ENCODE results near the gene SEC14L1.

Gene SEC14L1

GRCh38 chr17:77228241-77228752, 87.5 kb downstream of the SEC14L1 start:
- Histone ChIP-seq H3K4me2 (ENCODE audit: low read length, poor library complexity, severe bottlenecking) (no peak overlapping the region), H2BK120ac (ENCODE audit: low read depth, low read length) (peak overlapping the region; percentile 35), H3K27ac (ENCODE audit: low read length, poor library complexity, severe bottlenecking) (no peak overlapping the region), H4K91ac (ENCODE audit: low read length) (no peak overlapping the region), H2BK5ac (ENCODE audit: low read depth, low read length, poor library complexity, severe bottlenecking) (no peak overlapping the region), H3K18ac (ENCODE audit: low read depth in 1 of 2, low read length in 2 of 2) (peak overlapping the region in 1 of 2 experiments; percentile 19), H2AFZ (ENCODE audit: low read depth, low read length) (no peak overlapping the region), H3K9me3 (ENCODE audit: control insufficient read depth, low read length) (peaks cover 4% of the 10 kb centered on the region), H2AK5ac (ENCODE audit: low read length, severe bottlenecking) (no peak overlapping the region), H3K79me1 (replicated peaks; ENCODE audit: low read length, poor library complexity, severe bottlenecking) (no peaks in the 10 kb centered on the region), H3K36me3 (ENCODE audit: control insufficient read depth in 1 of 2, insufficient read depth in 2 of 2, low read depth in 1 of 2, low read length in 2 of 2) (peaks cover 0 to 24% of the 10 kb centered on the region in 2 experiments), H3K14ac (ENCODE audit: low read length in 2 of 2) (no peak overlapping the region), H2BK15ac (ENCODE audit: low read depth, poor library complexity, severe bottlenecking) (no peak overlapping the region), H3K4me1 (ENCODE audit: control insufficient read depth, insufficient read depth, low read depth, low read length) (peaks cover 15% of the 10 kb centered on the region), H4K8ac (ENCODE audit: low read length) (no peak overlapping the region), H3K4me3 (ENCODE audit: insufficient read depth in 1 of 2, low read depth in 1 of 2, low read length in 2 of 2) (no peak overlapping the region), H3K4ac (ENCODE audit: low read depth in 1 of 2, low read length in 2 of 2) (no peak overlapping the region), H3K27me3 (ENCODE audit: control insufficient read depth in 1 of 2, insufficient read depth in 1 of 2, low read length in 2 of 2) (no peaks in the 10 kb centered on the region), H2BK12ac (ENCODE audit: low read length in 2 of 2) (no peak overlapping the region), H3K23ac (ENCODE audit: low read length in 2 of 2) (no peak overlapping the region), H3K9ac (ENCODE audit: low read length) (no peak overlapping the region)
- WGBS: 81% methylated on average over 16 of the region's 16 CpGs
- DNase-seq: no peak

- Histone ChIP-seq H3K14ac (ENCODE audit: low read length in 2 of 2) (no peak overlapping the region), H2BK5ac (ENCODE audit: low read depth, low read length, poor library complexity, severe bottlenecking) (no peak overlapping the region), H2BK12ac (ENCODE audit: low read length in 2 of 2) (no peak overlapping the region), H3K27me3 (ENCODE audit: control insufficient read depth in 1 of 2, insufficient read depth in 1 of 2, low read length in 2 of 2) (no peaks in the 10 kb centered on the region), H2AK5ac (ENCODE audit: low read length, severe bottlenecking) (no peak overlapping the region), H2AFZ (ENCODE audit: low read depth, low read length) (no peak overlapping the region), H3K9ac (ENCODE audit: low read length) (no peak overlapping the region), H3K4me3 (ENCODE audit: insufficient read depth in 1 of 2, low read depth in 1 of 2, low read length in 2 of 2) (no peak overlapping the region), H3K4me1 (ENCODE audit: control insufficient read depth, insufficient read depth, low read depth, low read length) (peaks cover 17% of the 10 kb centered on the region), H3K4me2 (ENCODE audit: low read length, poor library complexity, severe bottlenecking) (no peak overlapping the region), H3K27ac (ENCODE audit: low read length, poor library complexity, severe bottlenecking) (no peak overlapping the region), H3K4ac (ENCODE audit: low read depth in 1 of 2, low read length in 2 of 2) (no peak overlapping the region), H3K9me3 (ENCODE audit: control insufficient read depth, low read length) (peaks cover 10% of the 10 kb centered on the region), H4K8ac (ENCODE audit: low read length) (no peak overlapping the region), H2BK120ac (ENCODE audit: low read depth, low read length) (no peak overlapping the region), H3K79me1 (replicated peaks; ENCODE audit: low read length, poor library complexity, severe bottlenecking) (no peaks in the 10 kb centered on the region), H4K91ac (ENCODE audit: low read length) (no peak overlapping the region), H3K18ac (ENCODE audit: low read depth in 1 of 2, low read length in 2 of 2) (no peak overlapping the region), H2BK15ac (ENCODE audit: low read depth, poor library complexity, severe bottlenecking) (no peak overlapping the region), H3K23ac (ENCODE audit: low read length in 2 of 2) (no peak overlapping the region), H3K36me3 (ENCODE audit: control insufficient read depth in 1 of 2, insufficient read depth in 2 of 2, low read depth in 1 of 2, low read length in 2 of 2) (peaks cover 0 to 22% of the 10 kb centered on the region in 2 experiments)
- DNase-seq: no peak
- 95% methylated on average over 13 of the region's 13 CpGs for WGBS
These were observed 88.0 kb downstream of the SEC14L1 start for GRCh38 chr17:77228816-77229215.

GRCh38 chr17:77229786-77230435, 89.1 kb downstream of the SEC14L1 start:
- Histone ChIP-seq H3K4me3 (ENCODE audit: insufficient read depth in 1 of 2, low read depth in 1 of 2, low read length in 2 of 2) (no peak overlapping the region), H3K79me1 (replicated peaks; ENCODE audit: low read length, poor library complexity, severe bottlenecking) (no peaks in the 10 kb centered on the region)

GRCh38 chr17:77230436-77230830, 89.7 kb downstream of the SEC14L1 start:
- peaks cover 0 to 13% of the 10 kb centered on the region in 2 experiments for H3K36me3 ChIP-seq (ENCODE audit: control insufficient read depth in 1 of 2, insufficient read depth in 2 of 2, low read depth in 1 of 2, low read length in 2 of 2)
- H3K4me1 ChIP-seq (ENCODE audit: control insufficient read depth, insufficient read depth, low read depth, low read length): peaks cover 21% of the 10 kb centered on the region
- H2BK5ac ChIP-seq (ENCODE audit: low read depth, low read length, poor library complexity, severe bottlenecking): no peak overlapping the region
- no peaks in the 10 kb centered on the region for H3K79me1 ChIP-seq (replicated peaks; ENCODE audit: low read length, poor library complexity, severe bottlenecking)
- H3K23ac ChIP-seq (ENCODE audit: low read length in 2 of 2): no peak overlapping the region
- no peak overlapping the region for H3K14ac ChIP-seq (ENCODE audit: low read length in 2 of 2)
- H3K27ac ChIP-seq (ENCODE audit: low read length, poor library complexity, severe bottlenecking): no peak overlapping the region
- H4K91ac ChIP-seq (ENCODE audit: low read length): no peak overlapping the region
- H3K27me3 ChIP-seq (ENCODE audit: control insufficient read depth in 1 of 2, insufficient read depth in 1 of 2, low read length in 2 of 2): no peaks in the 10 kb centered on the region
- H3K9ac ChIP-seq (ENCODE audit: low read length): no peak overlapping the region
- no peak overlapping the region for H2AFZ ChIP-seq (ENCODE audit: low read depth, low read length)
- H2BK15ac ChIP-seq (ENCODE audit: low read depth, poor library complexity, severe bottlenecking): no peak overlapping the region
- no peak for DNase-seq
- no peak overlapping the region for H3K4me2 ChIP-seq (ENCODE audit: low read length, poor library complexity, severe bottlenecking)
- H3K4me3 ChIP-seq (ENCODE audit: insufficient read depth in 1 of 2, low read depth in 1 of 2, low read length in 2 of 2): no peak overlapping the region
- no peak overlapping the region for H3K4ac ChIP-seq (ENCODE audit: low read depth in 1 of 2, low read length in 2 of 2)
- no peak overlapping the region for H2AK5ac ChIP-seq (ENCODE audit: low read length, severe bottlenecking)
- H4K8ac ChIP-seq (ENCODE audit: low read length): no peak overlapping the region
- WGBS: 98% methylated on average over 6 of the region's 6 CpGs
- no peak overlapping the region for H3K18ac ChIP-seq (ENCODE audit: low read depth in 1 of 2, low read length in 2 of 2)
- H2BK12ac ChIP-seq (ENCODE audit: low read length in 2 of 2): peak overlapping the region in 1 of 2 experiments; percentile 10
- H3K9me3 ChIP-seq (ENCODE audit: control insufficient read depth, low read length): peaks cover 13% of the 10 kb centered on the region
- peak overlapping the region; percentile 43 for H2BK120ac ChIP-seq (ENCODE audit: low read depth, low read length)

More at GRCh38 chr17:77229786-77230435, 89.1 kb downstream of the SEC14L1 start:
- DNase-seq: no peak
- H3K14ac ChIP-seq (ENCODE audit: low read length in 2 of 2): no peak overlapping the region
- no peak overlapping the region for H3K4ac ChIP-seq (ENCODE audit: low read depth in 1 of 2, low read length in 2 of 2)
- H2BK12ac ChIP-seq (ENCODE audit: low read length in 2 of 2): peak overlapping the region in 1 of 2 experiments; percentile 21
- H3K9me3 ChIP-seq (ENCODE audit: control insufficient read depth, low read length): peaks cover 13% of the 10 kb centered on the region
- peaks cover 19% of the 10 kb centered on the region for H3K4me1 ChIP-seq (ENCODE audit: control insufficient read depth, insufficient read depth, low read depth, low read length)
- no peak overlapping the region for H3K23ac ChIP-seq (ENCODE audit: low read length in 2 of 2)
- H3K4me2 ChIP-seq (ENCODE audit: low read length, poor library complexity, severe bottlenecking): no peak overlapping the region
- H3K18ac ChIP-seq (ENCODE audit: low read depth in 1 of 2, low read length in 2 of 2): no peak overlapping the region
- H3K27me3 ChIP-seq (ENCODE audit: control insufficient read depth in 1 of 2, insufficient read depth in 1 of 2, low read length in 2 of 2): no peaks in the 10 kb centered on the region
- H2BK120ac ChIP-seq (ENCODE audit: low read depth, low read length): peak overlapping the region; percentile 43
- H4K8ac ChIP-seq (ENCODE audit: low read length): no peak overlapping the region
- H2BK5ac ChIP-seq (ENCODE audit: low read depth, low read length, poor library complexity, severe bottlenecking): no peak overlapping the region
- no peak overlapping the region for H2AFZ ChIP-seq (ENCODE audit: low read depth, low read length)
- H2AK5ac ChIP-seq (ENCODE audit: low read length, severe bottlenecking): no peak overlapping the region
- WGBS: 97% methylated on average over 25 of the region's 25 CpGs
- H3K9ac ChIP-seq (ENCODE audit: low read length): no peak overlapping the region
- H2BK15ac ChIP-seq (ENCODE audit: low read depth, poor library complexity, severe bottlenecking): no peak overlapping the region
- H3K27ac ChIP-seq (ENCODE audit: low read length, poor library complexity, severe bottlenecking): no peak overlapping the region
- H4K91ac ChIP-seq (ENCODE audit: low read length): peak overlapping the region; percentile 58
- H3K36me3 ChIP-seq (ENCODE audit: control insufficient read depth in 1 of 2, insufficient read depth in 2 of 2, low read depth in 1 of 2, low read length in 2 of 2): peaks cover 0 to 13% of the 10 kb centered on the region in 2 experiments

Measured in mesenchymal stem cell (in vitro differentiated cells and primary cell).